HG03064 (cell line): ENCODE measurements around the gene CHADL.
"Not testable (repeated sequence)": the region's sequence is repeated elsewhere in the genome, so short reads cannot be mapped to it uniquely, and the experiment has no call there.

Experiments
- ATAC-seq: cut with Tn5 transposase; IDR thresholded peaks from one replicate; pipeline ENCODE4 v1.9.1; 2021; ENCODE audit warnings: low read depth; ENCODE audit not compliant: unreplicated experiment

CHADL gene

DNA sequence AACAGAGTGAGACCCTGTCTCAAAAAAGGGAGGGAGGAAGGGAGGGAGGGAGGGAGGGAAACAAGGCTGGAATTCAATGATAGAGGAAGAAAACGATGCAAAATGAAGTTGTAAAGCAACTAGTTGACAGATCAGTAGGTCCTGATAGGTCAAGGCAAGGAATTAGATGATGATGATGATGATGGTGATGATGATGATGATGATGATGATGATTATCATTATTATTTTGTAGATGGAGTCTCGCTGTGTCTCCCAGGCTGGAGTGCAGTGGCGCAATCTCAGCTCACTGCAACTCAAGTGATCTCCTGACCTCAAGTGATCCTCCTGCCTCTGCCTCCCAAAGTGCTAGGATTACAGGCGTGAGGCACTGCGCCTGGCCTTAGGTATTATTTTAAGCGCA, 46.9 kb downstream of the CHADL start:
- ATAC-seq = no peak

DNA sequence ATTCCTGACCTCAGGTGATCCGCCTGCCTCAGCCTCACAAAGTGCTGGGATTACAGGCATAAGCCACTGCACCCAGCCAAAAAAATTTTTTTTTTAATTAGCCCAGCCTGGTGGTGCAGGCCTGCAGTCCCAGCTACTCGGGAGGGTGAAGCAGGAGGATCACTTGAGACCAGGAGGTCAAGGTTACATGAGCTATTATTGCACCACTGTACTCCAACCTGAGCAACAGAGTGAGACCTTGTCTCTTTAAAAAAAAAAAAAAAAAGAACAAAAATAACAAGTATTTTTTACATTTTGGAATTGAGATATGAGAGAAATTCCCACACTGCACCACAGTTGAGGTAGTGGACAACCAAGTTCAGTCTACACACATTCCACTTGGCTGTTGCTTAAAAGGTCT, 49.3 kb downstream of the CHADL start:
- no peak for ATAC-seq

- ATAC-seq = no peak
Observed at GRCh38 chr22:41184679-41185078, 56.1 kb downstream of the CHADL start.

DNA sequence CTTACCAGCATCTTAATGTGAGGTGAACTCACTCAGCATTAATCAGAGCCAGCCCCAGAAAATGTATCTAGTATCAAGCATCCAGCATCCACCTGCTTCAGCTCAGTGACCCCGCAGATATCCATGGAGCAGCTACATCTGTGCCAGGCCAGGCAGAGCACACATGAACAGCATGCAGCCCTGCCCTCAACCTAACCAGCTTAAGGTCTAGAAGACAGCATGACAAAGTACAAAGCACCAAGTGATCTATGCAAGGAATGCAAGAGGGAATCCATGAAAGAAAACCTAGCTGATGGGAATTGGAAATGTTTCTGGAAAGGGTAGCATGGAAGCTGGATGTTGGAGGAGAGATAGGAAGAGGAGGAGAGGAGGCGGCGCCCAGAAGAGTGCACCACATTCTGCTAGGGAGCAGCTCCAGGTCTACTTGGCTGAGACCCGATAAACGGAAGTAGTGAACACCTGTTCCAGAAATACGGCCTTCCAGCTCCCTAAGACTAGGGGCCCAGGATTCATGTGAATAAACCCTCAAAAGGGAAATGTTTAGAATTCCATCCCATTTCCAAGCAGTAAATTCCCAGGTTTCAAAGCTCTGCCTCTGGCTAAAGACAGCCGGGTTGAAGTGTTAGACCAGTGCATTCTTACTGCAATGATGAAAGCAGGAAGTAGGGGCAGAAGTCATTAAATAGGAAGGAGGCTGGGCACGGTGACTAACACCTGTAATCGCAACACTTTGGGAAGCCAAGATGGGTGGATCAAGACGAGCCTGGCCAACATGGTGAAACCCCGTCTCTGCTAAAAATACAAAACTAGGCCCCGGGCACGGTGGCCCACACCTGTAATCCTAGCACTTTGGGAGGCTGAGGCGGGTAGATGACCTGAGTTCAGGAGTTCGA, 59.1 kb downstream of the CHADL start:
- no peak for ATAC-seq

- ATAC-seq = no peak
Observed at GRCh38 chr22:41180926-41181325, 59.8 kb downstream of the CHADL start.

- not testable (repeated sequence) for ATAC-seq
Observed at GRCh38 chr22:41180362-41180761, 60.4 kb downstream of the CHADL start.
